ENCODE results near the gene FAM153A. TPM values are rescaled to one million over a fixed set of nuclear protein-coding genes. Genes with fewer than 3 reads are reported as not detected.
"Not testable (repeated sequence)": the region's sequence is repeated elsewhere in the genome, so short reads cannot be mapped to it uniquely, and the experiment has no call there.

FAM153A gene
- total RNA-seq, 2 experiments from 2014 or later = 8.4 to 8.8 TPM

- H3K4me1 Mint-ChIP-seq; POLR2A ChIA-PET; CTCF ChIA-PET; DNase-seq; H3K27ac Mint-ChIP-seq; H3K9me3 Mint-ChIP-seq; H3K27me3 Mint-ChIP-seq; H3K4me3 Mint-ChIP-seq; H3K36me3 Mint-ChIP-seq (ENCODE audit: low read depth): not testable (repeated sequence)
Observed at GRCh38 chr5:177695356-177695930, 87.3 kb downstream of the FAM153A start.

GRCh38 chr5:177694518-177694835 lies 88.2 kb downstream of the FAM153A start:
- H3K9me3 Mint-ChIP-seq; H3K27ac Mint-ChIP-seq; POLR2A ChIA-PET; H3K27me3 Mint-ChIP-seq; H3K4me1 Mint-ChIP-seq; H3K36me3 Mint-ChIP-seq (ENCODE audit: low read depth); H3K4me3 Mint-ChIP-seq; CTCF ChIA-PET; DNase-seq: not testable (repeated sequence)

GRCh38 chr5:177693671-177694517 lies 88.8 kb downstream of the FAM153A start:
- H3K9me3 Mint-ChIP-seq; H3K4me1 Mint-ChIP-seq; H3K36me3 Mint-ChIP-seq (ENCODE audit: low read depth); DNase-seq; H3K27ac Mint-ChIP-seq; CTCF ChIA-PET; H3K27me3 Mint-ChIP-seq; POLR2A ChIA-PET; H3K4me3 Mint-ChIP-seq: not testable (repeated sequence)

GRCh38 chr5:177692969-177693368 lies 89.7 kb downstream of the FAM153A start:
- H3K36me3 Mint-ChIP-seq (ENCODE audit: low read depth); DNase-seq; H3K27ac Mint-ChIP-seq; H3K27me3 Mint-ChIP-seq; H3K9me3 Mint-ChIP-seq; POLR2A ChIA-PET; H3K4me3 Mint-ChIP-seq; H3K4me1 Mint-ChIP-seq: not testable (repeated sequence)
- CTCF ChIA-PET = interaction anchor here (0.6 kb wide), 1 partner anchor 365 kb away, joined by 5 read pairs; no protein-coding TSS in a partner anchor

- DNase-seq; H3K4me3 Mint-ChIP-seq; H3K27ac Mint-ChIP-seq; POLR2A ChIA-PET; H3K9me3 Mint-ChIP-seq; H3K4me1 Mint-ChIP-seq; H3K36me3 Mint-ChIP-seq (ENCODE audit: low read depth); H3K27me3 Mint-ChIP-seq: not testable (repeated sequence)
- CTCF ChIA-PET = interaction anchor here (0.6 kb wide), 1 partner anchor 365 kb away, joined by 5 read pairs; no protein-coding TSS in a partner anchor
Observed at GRCh38 chr5:177692507-177692906, 90.2 kb downstream of the FAM153A start.

- H3K27me3 Mint-ChIP-seq; H3K4me1 Mint-ChIP-seq; DNase-seq; H3K9me3 Mint-ChIP-seq; H3K4me3 Mint-ChIP-seq; H3K27ac Mint-ChIP-seq; H3K36me3 Mint-ChIP-seq (ENCODE audit: low read depth): not testable (repeated sequence)
- CTCF ChIA-PET = interaction anchor here (0.6 kb wide), 1 partner anchor 1982 kb away, joined by 3 read pairs; no protein-coding TSS in a partner anchor
- POLR2A ChIA-PET = interaction anchor here (0.6 kb wide), 1 partner anchor 243 kb away, joined by 3 read pairs; no protein-coding TSS in a partner anchor
Observed at GRCh38 chr5:177689011-177689610, 93.6 kb downstream of the FAM153A start.

- H3K4me1 Mint-ChIP-seq; H3K36me3 Mint-ChIP-seq (ENCODE audit: low read depth); H3K27ac Mint-ChIP-seq; H3K9me3 Mint-ChIP-seq; POLR2A ChIA-PET; H3K4me3 Mint-ChIP-seq; H3K27me3 Mint-ChIP-seq; CTCF ChIA-PET; DNase-seq: not testable (repeated sequence)
Observed at GRCh38 chr5:177688091-177688490, 94.6 kb downstream of the FAM153A start.

GRCh38 chr5:177681920-177682319 lies 100.8 kb downstream of the FAM153A start:
- H3K27ac Mint-ChIP-seq; H3K36me3 Mint-ChIP-seq (ENCODE audit: low read depth); H3K9me3 Mint-ChIP-seq; H3K4me3 Mint-ChIP-seq; CTCF ChIA-PET; H3K27me3 Mint-ChIP-seq; POLR2A ChIA-PET; DNase-seq; H3K4me1 Mint-ChIP-seq: not testable (repeated sequence)

Other genes starting within 250 kb of the FAM153A start
- gene FAM193B, start 228.3 kb downstream of the FAM153A start, total RNA-seq = 100 to 1,000 TPM; 102 to 120 TPM
- 100 to 1,000 TPM in 1 of 2 experiments, 10 to 100 TPM in 1; 94.0 to 105 TPM for gene TMED9, start 190.7 kb downstream of the FAM153A start, total RNA-seq
- 10 to 100 TPM; 20.3 to 20.5 TPM for gene B4GALT7, start 182.8 kb downstream of the FAM153A start, total RNA-seq
- gene PROP1, start 213.3 kb upstream of the FAM153A start, total RNA-seq = not detected

All from activated CD4-positive, alpha-beta T cell treated with anti-CD3 and anti-CD28 coated beads, Interleukin-2, amount 10 ng/mL, durations not matched to agents 7 days and 5 days (primary cell).